DMS153 treated with DMSO at 0.1 percent for 48 hours (cell line): Measurements from ENCODE around the gene CYSTM1.

ENCODE experiments used
- DNase-seq: peaks from one replicate; lab custom pipeline; 2025; ENCODE audit not compliant: unreplicated experiment; lab: John Stamatoyannopoulos, UW

The CYSTM1 gene

DNA sequence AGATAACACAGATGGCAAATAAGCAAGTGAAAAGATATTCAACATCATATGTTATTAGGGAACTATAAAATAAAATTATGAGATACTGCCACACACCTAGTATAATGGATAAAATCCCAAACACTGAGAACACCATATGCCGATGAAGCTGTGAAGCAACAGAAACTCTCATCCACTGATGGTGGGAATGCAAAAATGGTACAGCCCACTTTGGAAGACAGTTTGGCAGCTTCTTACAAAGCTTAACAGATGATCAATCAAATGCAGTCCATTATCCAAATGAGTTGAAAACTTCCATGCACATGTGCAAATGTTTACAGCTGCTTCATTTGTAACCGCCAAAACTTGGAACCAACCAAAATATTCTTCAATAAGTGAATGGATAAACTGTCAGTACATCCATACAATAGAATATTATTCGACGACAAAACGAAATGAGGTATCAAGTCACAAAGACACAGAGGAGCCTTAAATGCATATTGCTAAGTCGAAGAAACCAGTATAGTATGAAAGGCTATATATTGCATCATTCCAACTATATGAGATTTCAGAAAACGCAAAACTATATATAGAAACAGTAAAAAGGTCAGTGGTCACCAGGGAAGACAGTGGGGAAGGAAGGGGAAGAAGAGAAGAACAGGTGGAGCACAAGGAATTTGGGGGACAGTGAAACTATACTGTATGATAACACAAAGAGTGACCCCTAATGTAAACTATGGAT lies 113.0 kb downstream of the CYSTM1 start:
- DNase-seq, result no peak

DNA sequence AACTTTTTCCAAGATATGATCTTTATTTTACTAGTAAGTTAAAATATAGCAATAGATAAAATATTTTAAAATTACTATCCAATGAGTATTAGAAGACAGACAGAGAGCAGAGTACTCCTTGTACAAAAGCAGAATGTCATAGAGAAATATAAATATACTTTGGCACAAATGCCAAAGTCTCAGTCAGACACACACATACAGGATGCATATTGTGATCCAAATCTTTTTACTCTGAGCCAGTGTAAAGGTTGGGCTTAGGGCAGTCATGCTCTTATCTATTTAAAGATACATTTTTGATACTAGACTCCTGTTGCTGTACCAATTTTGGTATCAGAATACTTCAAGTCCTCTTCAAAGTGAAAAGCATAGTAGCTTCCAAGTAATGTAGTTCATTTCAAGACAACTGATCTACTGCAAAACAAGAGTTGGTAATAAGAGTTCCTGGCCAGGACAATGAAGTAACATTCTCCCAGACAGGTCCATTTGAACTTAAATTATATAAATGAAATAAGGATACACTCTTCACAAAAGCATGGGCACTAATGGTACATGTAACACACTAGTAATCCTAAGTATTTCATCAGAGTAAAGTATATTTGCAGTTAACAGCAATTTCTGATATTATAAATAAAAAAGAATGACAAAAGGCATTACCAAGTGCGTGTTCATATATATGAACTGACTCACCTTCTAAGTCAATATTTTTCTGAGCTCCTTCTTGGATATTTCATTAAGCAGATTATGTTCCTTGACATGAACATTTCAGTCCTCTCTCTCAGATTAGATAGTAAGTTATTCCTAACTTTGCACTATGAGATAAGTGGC lies 117.4 kb downstream of the CYSTM1 start:
- DNase-seq, result no peak
